KG1 (cell line): ENCODE data around the gene BNC2.

Experiments used
- DNase-seq: peaks from one replicate; lab custom pipeline; 2025; lab: John Stamatoyannopoulos, UW

BNC2 gene

GRCh38 chr9:16673171-16673570 is 197.3 kb downstream of the BNC2 start:
- DNase-seq, result no peak

- no peak for DNase-seq
Observed at GRCh38 chr9:16672501-16672900, 198.0 kb downstream of the BNC2 start.

GRCh38 chr9:16671591-16672137 is 198.8 kb downstream of the BNC2 start:
- no peak for DNase-seq

GRCh38 chr9:16670791-16671190 is 199.7 kb downstream of the BNC2 start:
- DNase-seq, result no peak

- no peak for DNase-seq
Observed at GRCh38 chr9:16668734-16669295, 201.7 kb downstream of the BNC2 start.

GRCh38 chr9:16664211-16664610 is 206.3 kb downstream of the BNC2 start:
- no peak for DNase-seq

GRCh38 chr9:16661816-16662215 is 208.7 kb downstream of the BNC2 start:
- DNase-seq, result no peak

GRCh38 chr9:16659096-16659495 is 211.4 kb downstream of the BNC2 start:
- DNase-seq, result no peak

GRCh38 chr9:16656432-16657169 is 213.9 kb downstream of the BNC2 start:
- no peak for DNase-seq

- DNase-seq, result no peak
Observed at GRCh38 chr9:16654596-16655126, 215.8 kb downstream of the BNC2 start.

- DNase-seq, result no peak
Observed at GRCh38 chr9:16653491-16654399, 216.7 kb downstream of the BNC2 start.

GRCh38 chr9:16652582-16652981 is 217.9 kb downstream of the BNC2 start:
- DNase-seq, result no peak

- DNase-seq, result no peak
Observed at GRCh38 chr9:16651446-16651964, 219.0 kb downstream of the BNC2 start.

- no peak for DNase-seq
Observed at GRCh38 chr9:16645970-16646369, 224.5 kb downstream of the BNC2 start.

- no peak for DNase-seq
Observed at GRCh38 chr9:16642421-16643109, 227.9 kb downstream of the BNC2 start.

- no peak for DNase-seq
Observed at GRCh38 chr9:16640649-16641048, 229.8 kb downstream of the BNC2 start.

GRCh38 chr9:16639644-16640043 is 230.8 kb downstream of the BNC2 start:
- DNase-seq, result no peak

- no peak for DNase-seq
Observed at GRCh38 chr9:16637911-16638310, 232.6 kb downstream of the BNC2 start.

GRCh38 chr9:16637218-16637617 is 233.3 kb downstream of the BNC2 start:
- DNase-seq, result no peak

- DNase-seq, result no peak
Observed at GRCh38 chr9:16633794-16634193, 236.7 kb downstream of the BNC2 start.

GRCh38 chr9:16628413-16628812 is 242.1 kb downstream of the BNC2 start:
- DNase-seq, result no peak
